ENCODE results near the gene TRPV3. TPM values are rescaled to one million over a fixed set of nuclear protein-coding genes. Genes with fewer than 3 reads are reported as not detected.
"Not testable (repeated sequence)": the region's sequence is repeated elsewhere in the genome, so short reads cannot be mapped to it uniquely, and the experiment has no call there.

The TRPV3 gene
- total RNA-seq, 6 experiments from 2014 or later, result 0.12 to 2.1 (median 0.37) TPM; not detected in 1

DNA sequence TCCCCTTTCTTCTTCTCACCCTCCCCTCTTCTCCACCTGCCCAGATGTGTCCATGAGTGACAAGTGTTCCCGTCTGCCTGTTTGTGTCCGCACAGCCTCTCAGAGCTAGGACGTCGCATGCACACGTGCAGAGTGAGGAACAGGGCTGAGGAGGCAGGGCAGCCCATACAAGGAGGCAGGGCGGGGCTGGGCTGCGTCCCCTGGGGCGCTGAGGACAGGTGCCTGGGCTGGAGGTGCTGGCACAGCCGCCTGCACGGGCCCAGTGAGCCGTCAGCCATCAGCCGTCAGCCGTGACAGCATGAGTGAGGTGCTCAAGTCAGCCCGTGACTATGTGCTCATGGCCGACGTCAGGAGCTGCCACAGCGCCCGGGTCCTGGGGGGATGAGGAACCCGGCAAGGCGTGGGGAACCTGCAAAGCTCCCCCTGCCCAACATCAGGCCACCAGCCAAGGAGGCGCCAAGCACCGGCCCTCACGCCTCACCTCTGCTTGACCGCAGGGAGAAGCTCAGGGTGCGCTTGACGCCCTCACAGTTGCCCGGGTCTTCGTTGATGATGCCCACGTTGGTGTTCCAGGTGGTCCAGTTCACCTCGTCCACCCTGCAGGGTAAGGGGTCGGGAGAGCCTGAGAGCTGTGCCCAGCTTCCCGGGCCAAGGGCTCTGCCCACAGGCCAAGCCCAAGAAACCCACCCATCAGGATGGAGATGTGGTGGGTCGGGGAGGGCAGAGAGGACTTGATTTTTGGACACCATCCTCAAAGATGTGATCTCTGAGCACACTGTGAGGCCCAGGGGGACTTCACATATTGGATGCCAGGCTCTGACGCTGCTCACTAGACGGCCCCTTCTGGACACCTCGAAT, 13.7 kb upstream of the TRPV3 start:
- peaks cover 0 to 56% (median 19%) of the 10 kb centered on the region in 4 donors for H3K36me3 ChIP-seq
- intact Hi-C loops (cut with DNase I), result no loop called here
- no peaks in the 10 kb centered on the region for H3K27me3 ChIP-seq
- H3K4me1 ChIP-seq, result no peaks in the 10 kb centered on the region
- H3K4me3 ChIP-seq, result no peak overlapping the region
- TF ChIP-seq POLR2A (IDR thresholded peaks at IDR 0.05), result no peak
- TF ChIP-seq, protein P1, sequence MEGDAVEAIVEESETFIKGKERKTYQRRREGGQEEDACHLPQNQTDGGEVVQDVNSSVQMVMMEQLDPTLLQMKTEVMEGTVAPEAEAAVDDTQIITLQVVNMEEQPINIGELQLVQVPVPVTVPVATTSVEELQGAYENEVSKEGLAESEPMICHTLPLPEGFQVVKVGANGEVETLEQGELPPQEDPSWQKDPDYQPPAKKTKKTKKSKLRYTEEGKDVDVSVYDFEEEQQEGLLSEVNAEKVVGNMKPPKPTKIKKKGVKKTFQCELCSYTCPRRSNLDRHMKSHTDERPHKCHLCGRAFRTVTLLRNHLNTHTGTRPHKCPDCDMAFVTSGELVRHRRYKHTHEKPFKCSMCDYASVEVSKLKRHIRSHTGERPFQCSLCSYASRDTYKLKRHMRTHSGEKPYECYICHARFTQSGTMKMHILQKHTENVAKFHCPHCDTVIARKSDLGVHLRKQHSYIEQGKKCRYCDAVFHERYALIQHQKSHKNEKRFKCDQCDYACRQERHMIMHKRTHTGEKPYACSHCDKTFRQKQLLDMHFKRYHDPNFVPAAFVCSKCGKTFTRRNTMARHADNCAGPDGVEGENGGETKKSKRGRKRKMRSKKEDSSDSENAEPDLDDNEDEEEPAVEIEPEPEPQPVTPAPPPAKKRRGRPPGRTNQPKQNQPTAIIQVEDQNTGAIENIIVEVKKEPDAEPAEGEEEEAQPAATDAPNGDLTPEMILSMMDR (IDR thresholded peaks at IDR 0.05), result no peak
- ATAC-seq, result peak in 1 of 4 donors; percentile 27
- DNase-seq, result no peak
- H3K27ac ChIP-seq, result no peak overlapping the region
- WGBS (ENCODE audit: insufficient coverage, low coverage, low lambda C conversion rate, missing lambda C conversion rate), result 89% methylated on average over 5 of the region's 36 CpGs
- no peaks in the 10 kb centered on the region for H3K9me3 ChIP-seq

DNA sequence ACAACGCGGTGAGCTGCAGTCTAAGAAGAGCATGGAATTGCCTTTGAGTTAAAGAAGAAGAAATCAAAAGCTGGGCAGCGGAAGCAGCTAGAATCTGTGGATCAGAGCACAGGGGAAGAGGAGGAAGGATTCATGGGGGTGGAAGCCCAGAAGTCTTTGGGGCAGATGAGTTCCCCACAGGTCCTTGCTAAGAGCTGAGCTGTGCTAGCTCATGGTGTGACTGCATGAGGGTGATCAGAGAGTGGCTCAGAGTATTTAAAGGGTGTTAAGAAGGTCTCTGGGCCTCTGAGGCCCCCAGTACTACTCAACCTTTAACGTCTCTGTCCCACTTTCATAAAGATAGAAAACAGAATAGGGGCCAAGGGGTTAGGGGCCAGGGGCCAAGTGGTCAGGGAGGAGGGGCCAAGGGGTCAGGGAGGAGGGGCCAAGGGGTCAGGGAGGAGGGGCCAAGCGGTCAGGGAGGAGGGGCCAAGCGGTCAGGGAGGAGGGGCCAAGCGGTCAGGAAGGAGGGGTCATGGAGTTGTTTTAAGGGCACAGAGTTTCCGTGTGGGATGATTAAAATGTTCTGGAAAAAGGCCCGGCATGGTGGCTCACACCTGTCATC, 12.0 kb upstream of the TRPV3 start:
- intact Hi-C loops (cut with DNase I), result no loop called here
- no peaks in the 10 kb centered on the region for H3K4me1 ChIP-seq
- H3K36me3 ChIP-seq, result peaks cover 0 to 50% (median 22%) of the 10 kb centered on the region in 4 donors
- no peak overlapping the region for H3K27ac ChIP-seq
- no peaks in the 10 kb centered on the region for H3K9me3 ChIP-seq
- TF ChIP-seq POLR2A (IDR thresholded peaks at IDR 0.05), result no peak
- TF ChIP-seq, protein P1 (IDR thresholded peaks at IDR 0.05), result no peak
- H3K27me3 ChIP-seq, result no peaks in the 10 kb centered on the region
- no peak for DNase-seq
- H3K4me3 ChIP-seq, result no peak overlapping the region
- ATAC-seq, result no peak
- 92% methylated on average over 9 of the region's 9 CpGs for WGBS (ENCODE audit: insufficient coverage, low coverage, low lambda C conversion rate, missing lambda C conversion rate)

DNA sequence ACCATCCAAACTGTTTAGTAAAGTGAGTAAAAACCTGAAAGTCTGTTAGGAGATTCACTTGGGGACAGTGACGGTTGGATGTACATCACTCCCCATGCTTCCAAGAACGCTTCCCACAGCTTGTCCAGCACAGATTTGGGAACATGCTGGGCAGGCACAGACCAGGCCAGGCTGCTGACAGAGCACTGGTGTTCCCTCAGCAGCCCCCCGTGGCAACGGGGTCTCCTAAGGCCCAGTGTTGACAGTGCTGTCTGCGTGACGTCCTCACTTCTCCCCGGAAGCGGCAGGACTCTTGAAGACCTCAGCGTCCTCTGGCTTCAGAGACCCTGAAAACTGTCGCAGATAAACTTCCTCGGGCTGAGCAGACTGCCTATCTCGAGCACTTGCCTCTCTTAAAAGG, 8.9 kb upstream of the TRPV3 start:
- no peaks in the 10 kb centered on the region for H3K9me3 ChIP-seq
- 92% methylated on average over 4 of the region's 12 CpGs for WGBS (ENCODE audit: insufficient coverage, low coverage, low lambda C conversion rate, missing lambda C conversion rate)
- no peak overlapping the region for H3K27ac ChIP-seq
- no peaks in the 10 kb centered on the region for H3K27me3 ChIP-seq
- ATAC-seq (no peak), DNase-seq (no peak)
- peaks cover 0 to 19% (median 4%) of the 10 kb centered on the region in 4 donors for H3K4me1 ChIP-seq
- H3K4me3 ChIP-seq, result no peak overlapping the region
- intact Hi-C loops (cut with DNase I), result no loop called here
- TF ChIP-seq, protein P1 (IDR thresholded peaks at IDR 0.05), result no peak
- TF ChIP-seq POLR2A (IDR thresholded peaks at IDR 0.05), result no peak
- peaks cover 0 to 29% (median 11%) of the 10 kb centered on the region in 4 donors for H3K36me3 ChIP-seq

DNA sequence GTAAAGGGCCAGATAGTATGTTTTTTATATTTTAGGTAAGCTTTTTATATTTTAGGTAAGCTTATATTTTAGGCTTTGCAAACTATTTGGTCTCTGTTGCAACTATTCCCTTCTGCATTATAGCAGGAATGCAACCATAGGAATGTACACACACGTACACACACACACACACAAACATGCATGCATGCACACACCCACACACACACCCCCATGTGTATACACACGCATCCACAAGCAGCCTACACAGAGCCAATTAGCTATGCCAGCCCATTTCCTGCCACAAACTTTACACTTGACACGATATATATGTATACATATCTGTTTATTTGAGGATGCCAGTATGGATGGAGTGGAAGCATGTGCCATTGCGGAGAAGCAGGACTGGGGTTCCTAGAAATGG, 7.5 kb upstream of the TRPV3 start:
- Histone ChIP-seq H3K27me3 (no peaks in the 10 kb centered on the region), H3K4me3 (no peak overlapping the region), H3K9me3 (no peaks in the 10 kb centered on the region), H3K27ac (no peak overlapping the region), H3K4me1 (peaks cover 0 to 20% (median 4%) of the 10 kb centered on the region in 4 donors), H3K36me3 (peaks cover 0 to 17% (median 6%) of the 10 kb centered on the region in 4 donors)
- 83% methylated on average over 4 of the region's 4 CpGs for WGBS (ENCODE audit: insufficient coverage, low coverage, low lambda C conversion rate, missing lambda C conversion rate)
- TF ChIP-seq, protein P1 (IDR thresholded peaks at IDR 0.05), result no peak
- no peak for TF ChIP-seq POLR2A (IDR thresholded peaks at IDR 0.05)
- DNase-seq (no peak), ATAC-seq (no peak)
- intact Hi-C loops (cut with DNase I), result no loop called here

DNA sequence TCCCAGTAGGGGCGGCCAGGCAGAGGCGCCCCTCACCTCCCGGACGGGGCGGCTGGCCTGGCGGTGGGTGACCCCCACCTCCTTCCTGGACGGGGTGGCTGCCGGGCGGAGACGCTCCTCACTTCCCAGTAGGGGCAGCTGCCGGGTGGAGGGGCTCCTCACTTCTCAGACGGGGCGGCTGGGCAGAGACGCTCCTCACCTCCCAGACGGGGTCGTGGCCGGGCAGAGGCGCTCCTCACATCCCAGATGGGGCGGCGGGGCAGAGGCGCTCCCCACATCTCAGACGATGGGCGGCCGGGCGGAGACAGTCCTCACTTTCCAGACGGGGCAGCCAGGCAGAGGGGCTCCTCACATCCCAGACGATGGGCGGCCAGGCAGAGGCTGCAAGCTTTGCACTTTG, 6.6 kb upstream of the TRPV3 start:
- Histone ChIP-seq H3K36me3 (peaks cover 0 to 17% (median 6%) of the 10 kb centered on the region in 4 donors), H3K4me1 (peaks cover 0 to 20% (median 4%) of the 10 kb centered on the region in 4 donors)
- no CpG with 5 or more reads among the region's 28 CpGs for WGBS (ENCODE audit: insufficient coverage, low coverage, low lambda C conversion rate, missing lambda C conversion rate)
- H3K4me3 ChIP-seq; ATAC-seq; H3K9me3 ChIP-seq; H3K27me3 ChIP-seq; DNase-seq; H3K27ac ChIP-seq; intact Hi-C loops (cut with DNase I): not testable (repeated sequence)
